GM23338 (cell line): ENCODE data around the gene BACE2. TPM values are rescaled to one million over a fixed set of nuclear protein-coding genes. Genes with fewer than 3 reads are reported as not detected.

Experiments
- ATAC-seq: fragments of 200-7000 bp; cut with Tn5 transposase; 3 replicates; pipeline ENCODE4 v1.9.1; 2020
- DNase-seq: peaks from one replicate; pipeline ENCODE4 v3.0.0-alpha.2; 2015; ENCODE audit warnings: low spot score
- H2AFZ ChIP-seq: fragments of 200-600 bp; sonication (generic); 2 replicates; pipeline ENCODE4 v1.8.0; 2016; ENCODE audit warnings: antibody characterized with exemption, mild to moderate bottlenecking, moderate library complexity
- H3F3A ChIP-seq: fragments of 200-600 bp; sonication (generic); replicated peaks from 2 replicates; pipeline ENCODE4 v1.8.0; 2017; ENCODE audit warnings: antibody characterized with exemption, mixed run types, low read depth
- H3K27ac ChIP-seq: fragments of 200-600 bp; sonication (generic); 2 replicates; pipeline ENCODE4 v1.6.1; 2016; ENCODE audit warnings: low read depth
- H3K27me3 ChIP-seq: fragments of 200-600 bp; sonication (generic); 2 replicates; pipeline ENCODE4 v1.8.0; 2016; ENCODE audit warnings: mild to moderate bottlenecking, mixed run types, moderate library complexity; ENCODE audit not compliant: insufficient read depth
- H3K36me3 ChIP-seq: fragments of 200-600 bp; sonication (generic); 2 replicates; pipeline ENCODE4 v1.8.0; 2016; ENCODE audit warnings: mild to moderate bottlenecking; ENCODE audit not compliant: insufficient read depth
- H3K4me1 ChIP-seq: fragments of 200-600 bp; sonication (generic); 2 replicates; pipeline ENCODE4 v1.8.0; 2016; ENCODE audit warnings: mild to moderate bottlenecking, moderate library complexity; ENCODE audit not compliant: insufficient read depth
- H3K4me2 ChIP-seq: fragments of 200-600 bp; sonication (generic); 2 replicates; pipeline ENCODE4 v1.7.1; 2017; ENCODE audit warnings: mixed run types
- H3K4me3 ChIP-seq: fragments of 200-600 bp; sonication (generic); 2 replicates; pipeline ENCODE4 v1.6.1; 2016; ENCODE audit warnings: mixed run types
- H3K79me2 ChIP-seq: fragments of 200-600 bp; sonication (generic); replicated peaks from 2 replicates; pipeline ENCODE4 v1.8.0; 2017; ENCODE audit warnings: mild to moderate bottlenecking; ENCODE audit not compliant: insufficient read depth
- H3K9me2 ChIP-seq: fragments of 200-600 bp; sonication (generic); 2 replicates; pipeline ENCODE4 v1.8.0; 2017; ENCODE audit not compliant: insufficient read depth
- H4K20me1 ChIP-seq: fragments of 200-600 bp; sonication (generic); replicated peaks from 2 replicates; pipeline ENCODE4 v1.8.0; 2017; ENCODE audit warnings: mild to moderate bottlenecking; ENCODE audit not compliant: insufficient read depth
- H3K27ac Mint-ChIP-seq: 2 replicates; pipeline ENCODE4 v1.8.0; 2020; ENCODE audit warnings: inconsistent platforms, mild to moderate bottlenecking, moderate library complexity, mixed read lengths
- H3K27me3 Mint-ChIP-seq: 3 replicates; pipeline ENCODE4 v1.8.0; 2022; ENCODE audit warnings: low read depth, mild to moderate bottlenecking, moderate library complexity, mixed read lengths, inconsistent platforms; ENCODE audit not compliant: insufficient read depth, poor library complexity
- H3K36me3 Mint-ChIP-seq: 3 replicates; pipeline ENCODE4 v1.8.0; 2021; ENCODE audit warnings: low read depth, mild to moderate bottlenecking, inconsistent platforms, moderate library complexity, mixed read lengths
- H3K4me1 Mint-ChIP-seq: 3 replicates; pipeline ENCODE4 v1.8.0; 2020; ENCODE audit warnings: mild to moderate bottlenecking, inconsistent platforms, mixed read lengths
- H3K4me3 Mint-ChIP-seq: 3 replicates; pipeline ENCODE4 v1.8.0; 2021; ENCODE audit warnings: moderate library complexity, mild to moderate bottlenecking, inconsistent platforms, mixed read lengths
- H3K9me3 Mint-ChIP-seq: 3 replicates; pipeline ENCODE4 v1.8.0; 2020; ENCODE audit warnings: moderate library complexity, mild to moderate bottlenecking, inconsistent platforms, mixed read lengths
- CREB1 ChIP-seq: fragments of 250-450 bp; sonication (Bioruptor Pico); IDR thresholded peaks from 2 replicates; pipeline ENCODE4 v1.5.0; 2020; ENCODE audit warnings: low read depth, mild to moderate bottlenecking, moderate library complexity
- EZH2phosphoT487 ChIP-seq: fragments of 200-600 bp; sonication (generic); IDR thresholded peaks from one replicate; pipeline ENCODE4 v1.8.1; 2018; ENCODE audit warnings: antibody characterized with exemption; ENCODE audit not compliant: unreplicated experiment
- JUNB ChIP-seq: IDR thresholded peaks from one replicate; pipeline ENCODE4 v1.6.1; 2016; ENCODE audit warnings: antibody characterized with exemption; ENCODE audit not compliant: unreplicated experiment
- NANOG ChIP-seq: IDR thresholded peaks from 2 replicates; pipeline ENCODE4 v1.6.1; 2016; ENCODE audit warnings: antibody characterized with exemption, borderline replicate concordance
- POLR2AphosphoS5 ChIP-seq: IDR thresholded peaks from 2 replicates; pipeline ENCODE4 v1.6.1; 2016; ENCODE audit warnings: antibody characterized with exemption, low read depth
- STAT1 ChIP-seq: IDR thresholded peaks from one replicate; pipeline ENCODE4 v1.6.1; 2016; ENCODE audit warnings: antibody characterized with exemption; ENCODE audit not compliant: unreplicated experiment
- ZNF114 ChIP-seq: fragments of 250-450 bp; sonication (Bioruptor Pico); IDR thresholded peaks from 2 replicates; pipeline ENCODE4 v1.5.0; 2020; ENCODE audit warnings: mild to moderate bottlenecking, moderate library complexity
- ZNF331 ChIP-seq: fragments of 250-450 bp; sonication (Bioruptor Pico); IDR thresholded peaks from 2 replicates; pipeline ENCODE4 v1.5.0; 2020; ENCODE audit warnings: low read depth, mild to moderate bottlenecking, moderate library complexity
- polyA plus RNA-seq: library from polyadenylated mRNA; unstranded; fragments of >200 nt; fragmentation: Nextera tagmentation; extraction: Ambion mirVana; gene quantifications from 2 replicates; pipeline ENCODE4 v1.2.1, GENCODE V29; 2016
- total RNA-seq: library from RNA; depleted of rRNA; stranded (reverse); fragments of >200 nt; shearing (Covaris generic); gene quantifications from 2 replicates; pipeline ENCODE4 v1.2.3, GENCODE V29; 2014
- TF ChIP-seq, protein P1 (sequence below): IDR thresholded peaks from 2 replicates; pipeline ENCODE4 v1.6.1; 2016; ENCODE audit warnings: antibody characterized with exemption
- TF ChIP-seq, protein P2 (sequence below), 2 experiments: fragments of 200-600 bp in 1 of 2; sonication (generic) in 1 of 2; conservative IDR thresholded peaks; 2 replicates each; pipeline versions ENCODE4 v1.5.1 to v1.6.1; 2016 to 2017; ENCODE audit warnings: antibody characterized with exemption in 2 of 2, low read depth in 2 of 2, mild to moderate bottlenecking in 2 of 2, moderate library complexity in 1 of 2

The BACE2 gene
- total and polyA plus RNA-seq, 2 experiments from 2014 or later, result 3.5 to 6.8 TPM

DNA sequence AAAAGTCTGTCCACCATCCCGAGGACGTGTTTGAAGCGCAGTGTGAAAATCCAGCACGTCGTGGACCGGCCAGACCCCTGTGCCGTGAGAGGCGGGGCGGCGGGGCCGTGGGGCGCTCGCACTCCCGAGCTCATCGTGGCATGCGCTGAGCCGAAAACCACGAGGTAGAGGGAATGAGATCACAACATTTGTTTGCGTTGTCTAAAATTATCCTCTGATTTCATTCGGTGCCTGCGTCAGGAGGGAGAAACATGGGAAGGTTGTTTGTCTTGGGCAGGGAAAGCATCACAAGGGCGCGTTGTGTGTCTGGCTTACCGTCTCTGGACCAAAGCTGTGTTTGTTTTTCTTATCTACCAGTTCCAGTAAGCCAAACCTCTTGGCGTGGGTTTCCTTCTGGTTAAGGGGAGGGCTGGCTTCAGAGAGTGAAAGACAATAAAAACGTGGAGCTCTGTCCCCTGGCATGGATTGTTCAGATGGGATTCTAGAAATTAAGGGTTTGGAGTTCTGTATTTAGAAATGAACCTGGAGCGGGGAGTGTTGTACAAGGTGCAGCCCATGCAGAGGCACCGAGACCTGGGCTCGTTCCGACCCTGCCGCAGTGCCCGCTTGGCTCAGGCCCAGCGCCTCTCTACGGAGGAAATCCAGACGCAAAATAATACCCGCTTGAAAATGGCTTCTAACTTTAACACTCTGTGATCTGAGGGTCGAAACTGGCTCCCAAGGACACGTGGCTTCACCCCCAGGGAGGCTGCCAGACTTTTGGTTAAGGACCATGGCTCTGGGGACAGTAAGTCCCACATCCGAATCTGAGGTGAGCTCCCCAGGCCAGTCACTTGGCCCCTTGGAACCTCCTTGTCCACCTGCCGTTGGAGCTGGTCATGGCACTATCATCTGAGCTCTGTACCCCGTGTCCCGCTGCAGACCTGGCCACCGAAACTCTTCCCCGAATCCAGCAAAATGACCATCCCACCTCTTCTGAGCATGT is 79.9 kb downstream of the BACE2 start:
- H3F3A ChIP-seq, result no peaks in the 10 kb centered on the region
- no peaks in the 10 kb centered on the region for H3K79me2 ChIP-seq
- no peak for DNase-seq
- Mint-ChIP-seq H3K9me3 (peaks cover 2% of the 10 kb centered on the region; the same call in 2 of the 3 replicates), H3K36me3 (peaks cover 15% of the 10 kb centered on the region), H3K4me1 (peaks cover 17% of the 10 kb centered on the region), H3K4me3 (no peak overlapping the region), H3K27ac (no peak overlapping the region), H3K27me3 (peaks cover 7% of the 10 kb centered on the region)
- H4K20me1 ChIP-seq, result no peaks in the 10 kb centered on the region; the same call in 1 of the 2 replicates
- H3K27ac ChIP-seq, result no peak overlapping the region
- no peak for ATAC-seq
- no peaks in the 10 kb centered on the region for H3K27me3 ChIP-seq
- no peaks in the 10 kb centered on the region for H3K9me2 ChIP-seq
- no peak overlapping the region for H3K4me3 ChIP-seq
- H2AFZ ChIP-seq, result no peak overlapping the region
- H3K4me2 ChIP-seq, result no peak overlapping the region
- H3K36me3 ChIP-seq, result 0 out of 2 replicates have a peak, but pooled peaks cover 3% of the 10 kb centered on the region
- TF ChIP-seq STAT1, result no peak
- no peak for TF ChIP-seq NANOG
- TF ChIP-seq CREB1 (CRISPR knock-in tag), result no peak
- TF ChIP-seq ZNF114 (CRISPR knock-in tag), result no peak
- no peak for TF ChIP-seq JUNB
- no peak for TF ChIP-seq EZH2phosphoT487
- TF ChIP-seq, protein P1, sequence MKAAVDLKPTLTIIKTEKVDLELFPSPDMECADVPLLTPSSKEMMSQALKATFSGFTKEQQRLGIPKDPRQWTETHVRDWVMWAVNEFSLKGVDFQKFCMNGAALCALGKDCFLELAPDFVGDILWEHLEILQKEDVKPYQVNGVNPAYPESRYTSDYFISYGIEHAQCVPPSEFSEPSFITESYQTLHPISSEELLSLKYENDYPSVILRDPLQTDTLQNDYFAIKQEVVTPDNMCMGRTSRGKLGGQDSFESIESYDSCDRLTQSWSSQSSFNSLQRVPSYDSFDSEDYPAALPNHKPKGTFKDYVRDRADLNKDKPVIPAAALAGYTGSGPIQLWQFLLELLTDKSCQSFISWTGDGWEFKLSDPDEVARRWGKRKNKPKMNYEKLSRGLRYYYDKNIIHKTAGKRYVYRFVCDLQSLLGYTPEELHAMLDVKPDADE, result no peak
- TF ChIP-seq POLR2AphosphoS5, result no peak
- peaks cover 6% of the 10 kb centered on the region; the same call in 1 of the 2 replicates for H3K4me1 ChIP-seq

DNA sequence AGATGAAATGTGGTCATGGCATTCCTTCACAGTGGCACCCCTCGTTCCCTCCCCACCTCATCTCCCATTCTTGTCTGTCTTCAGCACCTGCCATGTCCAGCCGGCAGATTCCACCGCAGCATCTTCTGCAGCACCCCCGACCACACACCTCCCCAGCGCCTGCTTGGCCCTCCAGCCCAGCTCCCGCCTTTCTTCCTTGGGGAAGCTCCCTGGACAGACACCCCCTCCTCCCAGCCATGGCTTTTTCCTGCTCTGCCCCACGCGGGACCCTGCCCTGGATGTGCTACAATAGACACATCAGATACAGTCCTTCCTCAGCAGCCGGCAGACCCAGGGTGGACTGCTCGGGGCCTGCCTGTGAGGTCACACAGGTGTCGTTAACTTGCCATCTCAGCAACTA is 81.5 kb downstream of the BACE2 start:
- no peaks in the 10 kb centered on the region for H3K9me2 ChIP-seq
- H3K36me3 ChIP-seq, result no peaks in the 10 kb centered on the region
- no peak overlapping the region for H3K4me3 ChIP-seq
- DNase-seq, result no peak
- no peak for ATAC-seq
- no peak overlapping the region for H3K4me2 ChIP-seq
- Mint-ChIP-seq H3K4me1 (peaks cover 12% of the 10 kb centered on the region), H3K27me3 (peaks cover 7% of the 10 kb centered on the region), H3K36me3 (peaks cover 29% of the 10 kb centered on the region), H3K9me3 (peaks cover 8% of the 10 kb centered on the region), H3K27ac (no peak overlapping the region), H3K4me3 (no peak overlapping the region)
- no peaks in the 10 kb centered on the region for H3F3A ChIP-seq
- H4K20me1 ChIP-seq, result no peaks in the 10 kb centered on the region; the same call in 1 of the 2 replicates
- H3K27me3 ChIP-seq, result no peaks in the 10 kb centered on the region
- no peak overlapping the region for H3K27ac ChIP-seq
- H3K4me1 ChIP-seq, result peaks cover 6% of the 10 kb centered on the region; the same call in 1 of the 2 replicates
- H3K79me2 ChIP-seq, result no peaks in the 10 kb centered on the region
- no peak for TF ChIP-seq ZNF331 (CRISPR knock-in tag)
- TF ChIP-seq CREB1 (CRISPR knock-in tag), result no peak
- no peak for TF ChIP-seq EZH2phosphoT487
- TF ChIP-seq STAT1, result no peak
- TF ChIP-seq POLR2AphosphoS5, result no peak
- TF ChIP-seq NANOG, result no peak
- TF ChIP-seq, protein P2, sequence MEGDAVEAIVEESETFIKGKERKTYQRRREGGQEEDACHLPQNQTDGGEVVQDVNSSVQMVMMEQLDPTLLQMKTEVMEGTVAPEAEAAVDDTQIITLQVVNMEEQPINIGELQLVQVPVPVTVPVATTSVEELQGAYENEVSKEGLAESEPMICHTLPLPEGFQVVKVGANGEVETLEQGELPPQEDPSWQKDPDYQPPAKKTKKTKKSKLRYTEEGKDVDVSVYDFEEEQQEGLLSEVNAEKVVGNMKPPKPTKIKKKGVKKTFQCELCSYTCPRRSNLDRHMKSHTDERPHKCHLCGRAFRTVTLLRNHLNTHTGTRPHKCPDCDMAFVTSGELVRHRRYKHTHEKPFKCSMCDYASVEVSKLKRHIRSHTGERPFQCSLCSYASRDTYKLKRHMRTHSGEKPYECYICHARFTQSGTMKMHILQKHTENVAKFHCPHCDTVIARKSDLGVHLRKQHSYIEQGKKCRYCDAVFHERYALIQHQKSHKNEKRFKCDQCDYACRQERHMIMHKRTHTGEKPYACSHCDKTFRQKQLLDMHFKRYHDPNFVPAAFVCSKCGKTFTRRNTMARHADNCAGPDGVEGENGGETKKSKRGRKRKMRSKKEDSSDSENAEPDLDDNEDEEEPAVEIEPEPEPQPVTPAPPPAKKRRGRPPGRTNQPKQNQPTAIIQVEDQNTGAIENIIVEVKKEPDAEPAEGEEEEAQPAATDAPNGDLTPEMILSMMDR (conservative IDR thresholded peaks at IDR 0.05; ENCODE audit: low read depth in 2 of 2), result no peak
- TF ChIP-seq ZNF114 (CRISPR knock-in tag), result no peak
- no peak overlapping the region for H2AFZ ChIP-seq
